Measurements from ENCODE around the gene RICTOR.

RICTOR gene

DNA sequence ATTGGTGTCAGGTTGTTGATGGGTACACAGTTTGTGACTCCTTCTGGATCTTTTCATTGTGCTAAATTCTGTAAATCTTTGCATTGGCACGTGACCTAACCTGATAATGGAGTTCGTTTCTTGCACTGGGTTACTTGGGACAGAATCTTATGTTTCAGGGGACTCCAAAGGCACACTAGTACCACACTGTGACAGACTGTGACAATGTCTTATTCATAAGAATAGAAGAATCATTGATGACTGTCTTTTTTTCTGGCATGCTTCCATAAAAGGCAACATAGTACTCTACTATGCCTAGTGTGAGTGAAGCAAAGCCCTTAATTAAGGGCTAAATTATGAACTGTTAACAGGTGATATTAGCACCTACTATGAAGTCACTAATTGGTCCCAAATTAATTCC is 35.4 kb upstream of the RICTOR start:
- TF ChIP-seq, protein P1, sequence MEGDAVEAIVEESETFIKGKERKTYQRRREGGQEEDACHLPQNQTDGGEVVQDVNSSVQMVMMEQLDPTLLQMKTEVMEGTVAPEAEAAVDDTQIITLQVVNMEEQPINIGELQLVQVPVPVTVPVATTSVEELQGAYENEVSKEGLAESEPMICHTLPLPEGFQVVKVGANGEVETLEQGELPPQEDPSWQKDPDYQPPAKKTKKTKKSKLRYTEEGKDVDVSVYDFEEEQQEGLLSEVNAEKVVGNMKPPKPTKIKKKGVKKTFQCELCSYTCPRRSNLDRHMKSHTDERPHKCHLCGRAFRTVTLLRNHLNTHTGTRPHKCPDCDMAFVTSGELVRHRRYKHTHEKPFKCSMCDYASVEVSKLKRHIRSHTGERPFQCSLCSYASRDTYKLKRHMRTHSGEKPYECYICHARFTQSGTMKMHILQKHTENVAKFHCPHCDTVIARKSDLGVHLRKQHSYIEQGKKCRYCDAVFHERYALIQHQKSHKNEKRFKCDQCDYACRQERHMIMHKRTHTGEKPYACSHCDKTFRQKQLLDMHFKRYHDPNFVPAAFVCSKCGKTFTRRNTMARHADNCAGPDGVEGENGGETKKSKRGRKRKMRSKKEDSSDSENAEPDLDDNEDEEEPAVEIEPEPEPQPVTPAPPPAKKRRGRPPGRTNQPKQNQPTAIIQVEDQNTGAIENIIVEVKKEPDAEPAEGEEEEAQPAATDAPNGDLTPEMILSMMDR (IDR thresholded peaks at IDR 0.05; ENCODE audit: low read length, missing control alignments), result no peak
- no peak for DNase-seq (ENCODE audit: low read depth)
- no peak overlapping the region for H3K4me3 ChIP-seq (replicated peaks; ENCODE audit: low read depth, low read length)

DNA sequence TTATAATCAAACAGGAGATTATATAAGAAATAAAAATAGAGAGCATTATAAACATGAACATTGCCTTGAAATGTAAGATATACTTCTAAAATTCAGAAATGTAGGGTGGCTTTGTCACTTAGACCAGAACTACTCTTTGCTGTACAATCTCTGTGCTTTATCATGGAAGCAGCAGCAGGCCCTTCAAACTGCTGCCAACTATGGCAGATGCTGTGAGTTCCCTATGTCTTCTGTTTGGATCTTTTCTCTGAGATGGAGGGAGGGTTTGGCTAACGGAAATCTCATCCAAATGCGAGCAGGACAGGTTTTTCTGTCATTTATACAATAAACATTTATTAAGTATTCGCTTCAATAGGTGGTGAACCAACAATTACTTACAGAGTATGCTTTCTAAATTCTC is 34.8 kb upstream of the RICTOR start:
- H3K4me3 ChIP-seq (replicated peaks; ENCODE audit: low read depth, low read length), result no peak overlapping the region
- TF ChIP-seq, protein P1 (IDR thresholded peaks at IDR 0.05; ENCODE audit: low read length, missing control alignments), result no peak
- no peak for DNase-seq (ENCODE audit: low read depth)

DNA sequence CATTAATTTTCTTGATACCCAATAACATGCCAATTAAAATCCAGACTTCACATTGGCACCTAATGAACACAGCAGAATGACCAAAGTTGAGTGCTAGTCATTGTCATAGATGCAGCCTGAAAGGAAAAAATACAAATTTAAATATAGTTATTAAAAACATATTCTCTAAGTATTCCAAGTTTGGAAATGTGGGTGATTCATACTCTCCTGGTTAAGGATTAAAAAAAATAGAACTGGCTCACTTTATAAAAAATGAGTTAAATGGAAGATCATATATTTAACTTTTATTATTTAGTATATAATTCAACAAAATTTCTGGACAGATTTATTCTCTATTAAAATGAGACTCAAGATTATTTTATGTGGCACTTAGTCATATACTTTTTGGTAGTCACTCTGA is 33.2 kb upstream of the RICTOR start:
- no peak overlapping the region for H3K4me3 ChIP-seq (replicated peaks; ENCODE audit: low read depth, low read length)
- TF ChIP-seq, protein P1 (IDR thresholded peaks at IDR 0.05; ENCODE audit: low read length, missing control alignments), result no peak
- DNase-seq (ENCODE audit: low read depth), result no peak

DNA sequence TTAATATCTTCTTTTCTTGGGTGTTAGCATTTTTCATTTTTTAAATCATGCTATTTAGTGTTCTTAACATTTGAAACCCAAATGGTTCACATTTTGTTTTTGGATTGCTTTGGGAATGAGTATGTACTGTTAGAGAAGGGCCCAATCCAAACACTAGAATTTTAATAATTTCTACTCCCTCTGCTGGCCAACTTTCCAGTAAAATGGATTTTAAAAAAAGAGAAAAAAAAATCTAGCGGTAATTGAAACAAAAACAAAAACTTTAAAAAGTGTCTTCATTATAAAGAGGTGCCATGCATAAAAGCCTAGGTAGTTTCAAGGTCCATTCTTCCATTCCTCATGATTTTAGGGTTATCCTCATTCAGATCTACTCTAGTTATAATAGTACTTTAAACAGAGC is 32.1 kb upstream of the RICTOR start:
- H3K4me3 ChIP-seq (replicated peaks; ENCODE audit: low read depth, low read length), result no peak overlapping the region
- DNase-seq (ENCODE audit: low read depth), result peak; percentile 31
- TF ChIP-seq, protein P1 (IDR thresholded peaks at IDR 0.05; ENCODE audit: low read length, missing control alignments), result peak; percentile 37

- H3K4me3 ChIP-seq (replicated peaks; ENCODE audit: low read depth, low read length), result no peak overlapping the region
- DNase-seq (ENCODE audit: low read depth), result no peak
- TF ChIP-seq, protein P1 (IDR thresholded peaks at IDR 0.05; ENCODE audit: low read length, missing control alignments), result no peak
Measured at GRCh38 chr5:39104221-39104620, 30.0 kb upstream of the RICTOR start.

DNA sequence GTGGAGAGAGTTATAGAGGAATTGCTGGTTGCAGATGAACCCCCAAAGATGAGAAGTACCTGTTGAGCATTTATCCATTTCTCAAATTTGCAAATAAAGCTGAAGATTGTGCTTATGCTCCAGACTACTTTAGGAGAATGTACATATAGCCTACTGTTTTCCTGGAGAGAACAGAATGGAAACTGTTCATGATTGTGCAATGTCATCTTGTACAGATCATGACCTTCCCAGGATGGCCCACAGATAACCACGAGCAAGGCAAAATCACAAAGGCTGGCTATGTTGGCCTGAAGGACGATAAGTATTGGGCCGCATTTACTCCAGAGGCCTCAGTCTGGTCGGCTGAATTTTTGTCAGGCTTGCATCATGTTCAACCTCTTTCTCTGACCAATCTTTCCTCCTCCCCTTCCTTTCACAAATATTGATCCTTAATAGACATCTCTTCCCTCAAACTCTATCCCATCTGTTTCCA is 28.5 kb upstream of the RICTOR start:
- no peak overlapping the region for H3K4me3 ChIP-seq (replicated peaks; ENCODE audit: low read depth, low read length)
- TF ChIP-seq, protein P1 (IDR thresholded peaks at IDR 0.05; ENCODE audit: low read length, missing control alignments), result no peak
- DNase-seq (ENCODE audit: low read depth), result peak; percentile 42

- TF ChIP-seq, protein P1 (IDR thresholded peaks at IDR 0.05; ENCODE audit: low read length, missing control alignments), result no peak
- H3K4me3 ChIP-seq (replicated peaks; ENCODE audit: low read depth, low read length), result no peak overlapping the region
- DNase-seq (ENCODE audit: low read depth), result peak; percentile 96
Measured at GRCh38 chr5:39100851-39101396, 26.7 kb upstream of the RICTOR start.

Data from fibroblast of pulmonary artery (primary cell).